ENCODE measurements around the gene COG5. TPM values are rescaled to one million over a fixed set of nuclear protein-coding genes. Genes with fewer than 3 reads are reported as not detected.
A peak's percentile ranks its signal among the peaks of the same experiment; 100 is the strongest.

Gene COG5
- polyA plus RNA-seq, 4 donors = 27.7 to 43.1 (median 37.7) TPM

- DNase-seq (ENCODE audit: low read depth in 4 of 4, low spot score in 3 of 4) = no peak
Observed at GRCh38 chr7:107203607-107204006, 360.1 kb downstream of the COG5 start.

GRCh38 chr7:107201795-107202450, 361.8 kb downstream of the COG5 start:
- DNase-seq (ENCODE audit: low read depth in 4 of 4, low spot score in 3 of 4) = peak in 1 of 4 donors; percentile 15

DNA sequence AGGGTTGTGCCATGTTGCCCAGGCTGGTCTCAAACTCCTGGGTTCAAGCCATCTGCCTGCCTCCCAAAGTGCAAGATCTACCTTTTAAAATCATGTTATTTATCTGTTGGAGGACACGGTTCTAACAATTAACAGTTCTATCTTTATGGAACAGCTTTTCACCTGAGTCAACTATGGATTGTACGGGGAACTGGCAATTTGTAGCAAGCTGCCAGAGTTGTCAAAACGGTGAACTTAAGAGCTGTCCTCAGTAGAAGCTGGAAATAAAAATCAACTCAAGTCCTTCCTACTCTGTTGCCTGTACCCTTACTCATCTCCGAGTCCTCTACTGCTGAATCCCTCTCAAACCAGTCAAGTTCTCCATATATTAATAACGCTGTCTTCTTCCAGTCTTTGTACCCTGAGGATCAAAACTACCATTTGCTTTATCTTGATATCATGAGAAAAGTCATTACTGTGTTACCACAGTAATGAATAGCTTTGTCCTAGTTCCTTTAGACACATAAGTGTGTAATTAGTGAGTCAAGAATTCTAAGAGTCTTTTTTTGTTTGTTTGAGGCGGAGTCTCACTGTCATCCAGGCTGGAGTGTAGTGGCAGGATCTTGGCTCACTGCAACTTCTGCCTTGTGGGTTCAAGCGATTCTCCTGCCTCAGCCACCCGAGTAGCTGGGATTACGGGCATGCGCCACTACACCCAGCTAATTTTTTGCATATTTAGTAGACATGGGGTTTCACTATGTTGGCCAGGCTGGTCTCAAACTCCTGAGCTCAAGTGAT, 366.7 kb downstream of the COG5 start:
- no peak for DNase-seq (ENCODE audit: low read depth in 4 of 4, low spot score in 3 of 4)

DNA sequence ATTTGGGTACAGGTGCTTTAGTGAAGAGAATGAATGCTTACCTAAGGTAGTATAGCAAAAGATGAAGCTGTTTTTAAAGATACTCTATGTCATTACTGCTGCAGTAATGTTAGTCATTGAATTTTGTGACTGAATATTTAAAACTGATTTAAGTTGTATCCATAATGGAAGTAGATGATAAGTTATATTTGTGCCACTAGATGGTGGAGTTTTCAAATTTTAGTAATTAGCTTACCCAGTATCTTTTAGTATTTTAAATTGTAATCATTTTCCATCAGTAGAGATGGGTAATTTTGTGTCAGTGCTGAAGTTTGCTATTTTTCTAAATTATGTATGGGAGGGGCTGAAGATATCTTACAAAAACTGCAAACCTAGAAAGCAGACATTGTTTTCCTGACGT, 369.7 kb downstream of the COG5 start:
- DNase-seq (ENCODE audit: low read depth in 4 of 4, low spot score in 3 of 4) = no peak

- no peak for DNase-seq (ENCODE audit: low read depth in 4 of 4, low spot score in 3 of 4)
Observed at GRCh38 chr7:107190090-107190489, 373.6 kb downstream of the COG5 start.

- DNase-seq (ENCODE audit: low read depth in 4 of 4, low spot score in 3 of 4) = no peak
Observed at GRCh38 chr7:107187774-107188173, 375.9 kb downstream of the COG5 start.

GRCh38 chr7:107186240-107186639, 377.5 kb downstream of the COG5 start:
- no peak for DNase-seq (ENCODE audit: low read depth in 4 of 4, low spot score in 3 of 4)

DNA sequence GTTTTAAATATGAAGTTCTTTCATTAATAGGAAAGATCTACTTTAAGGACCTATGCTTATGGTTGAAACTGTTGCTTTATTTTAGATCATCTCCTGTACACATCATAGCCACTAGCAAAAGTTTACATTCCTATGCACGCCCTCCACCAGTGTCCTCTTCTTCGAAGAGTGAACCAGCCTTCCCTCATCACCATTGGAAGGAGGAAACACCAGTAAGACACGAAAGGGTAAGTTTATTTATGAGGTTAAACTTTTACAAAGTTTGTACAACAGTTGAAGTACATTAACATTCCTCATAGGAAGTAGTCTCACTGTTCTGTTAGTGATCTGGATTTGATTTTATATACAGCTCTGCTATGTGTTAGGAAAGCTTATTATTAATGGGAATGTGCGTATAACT, 378.0 kb downstream of the COG5 start:
- no peak for DNase-seq (ENCODE audit: low read depth in 4 of 4, low spot score in 3 of 4)

DNA sequence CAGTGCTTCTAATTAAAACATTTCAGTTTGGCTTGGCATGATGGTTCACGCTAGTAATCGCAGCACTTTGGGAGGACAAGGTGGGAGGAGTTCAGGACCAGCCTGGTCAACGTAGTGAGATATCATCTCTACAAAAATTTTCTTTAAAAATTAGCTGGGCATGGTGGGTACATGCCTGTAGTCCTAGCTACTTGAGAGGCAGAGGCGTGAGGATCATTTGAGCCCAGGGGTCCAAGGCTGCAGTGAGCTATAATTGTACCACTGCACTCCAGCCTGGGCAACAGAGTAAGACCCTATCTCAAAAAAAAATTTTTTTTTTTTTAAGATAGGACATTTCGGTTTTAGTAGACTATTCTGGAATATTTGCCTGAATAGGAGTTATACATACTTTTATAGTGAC, 382.5 kb downstream of the COG5 start:
- DNase-seq (ENCODE audit: low read depth in 4 of 4, low spot score in 3 of 4) = no peak

- DNase-seq (ENCODE audit: low read depth in 4 of 4, low spot score in 3 of 4) = no peak
Observed at GRCh38 chr7:107180378-107180777, 383.3 kb downstream of the COG5 start.

DNA sequence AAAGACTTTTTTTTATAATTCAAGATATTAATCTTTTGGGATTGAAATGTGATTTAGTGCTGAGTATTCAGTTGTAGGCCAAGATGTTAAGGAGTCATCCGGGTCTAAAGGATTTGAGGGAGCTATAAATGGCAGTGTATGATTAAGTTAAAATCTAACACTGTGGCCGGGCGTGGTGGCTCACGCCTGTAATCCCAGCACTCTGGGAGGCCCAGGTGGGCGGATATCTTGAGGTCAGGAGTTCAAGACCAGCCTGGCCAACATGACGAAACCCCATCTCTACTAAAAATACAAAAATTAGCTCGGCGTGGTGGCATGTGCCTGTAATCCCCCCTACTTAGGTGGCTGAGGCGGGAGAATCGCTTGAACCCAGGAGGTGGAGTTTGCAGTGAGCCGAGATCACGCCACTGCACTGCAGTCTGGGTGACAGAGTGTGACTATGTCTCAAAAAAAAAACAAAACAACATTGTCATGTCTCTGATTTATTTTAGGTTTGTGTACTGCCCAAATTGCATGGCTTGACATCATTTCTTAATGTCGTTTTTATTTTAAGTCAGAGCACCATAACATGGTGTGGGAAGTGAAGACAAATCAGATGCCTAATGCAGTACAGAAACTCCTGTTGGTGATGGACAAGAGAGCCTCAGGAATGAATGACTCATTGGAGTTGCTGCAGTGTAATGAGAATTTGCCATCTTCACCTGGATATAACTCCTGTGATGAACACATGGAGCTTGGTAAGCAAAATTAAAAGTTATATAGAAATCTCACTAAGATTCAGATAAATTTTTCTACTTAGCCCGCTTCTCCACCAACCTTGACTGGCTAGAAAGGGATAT, 384.2 kb downstream of the COG5 start:
- no peak for DNase-seq (ENCODE audit: low read depth in 4 of 4, low spot score in 3 of 4)

DNA sequence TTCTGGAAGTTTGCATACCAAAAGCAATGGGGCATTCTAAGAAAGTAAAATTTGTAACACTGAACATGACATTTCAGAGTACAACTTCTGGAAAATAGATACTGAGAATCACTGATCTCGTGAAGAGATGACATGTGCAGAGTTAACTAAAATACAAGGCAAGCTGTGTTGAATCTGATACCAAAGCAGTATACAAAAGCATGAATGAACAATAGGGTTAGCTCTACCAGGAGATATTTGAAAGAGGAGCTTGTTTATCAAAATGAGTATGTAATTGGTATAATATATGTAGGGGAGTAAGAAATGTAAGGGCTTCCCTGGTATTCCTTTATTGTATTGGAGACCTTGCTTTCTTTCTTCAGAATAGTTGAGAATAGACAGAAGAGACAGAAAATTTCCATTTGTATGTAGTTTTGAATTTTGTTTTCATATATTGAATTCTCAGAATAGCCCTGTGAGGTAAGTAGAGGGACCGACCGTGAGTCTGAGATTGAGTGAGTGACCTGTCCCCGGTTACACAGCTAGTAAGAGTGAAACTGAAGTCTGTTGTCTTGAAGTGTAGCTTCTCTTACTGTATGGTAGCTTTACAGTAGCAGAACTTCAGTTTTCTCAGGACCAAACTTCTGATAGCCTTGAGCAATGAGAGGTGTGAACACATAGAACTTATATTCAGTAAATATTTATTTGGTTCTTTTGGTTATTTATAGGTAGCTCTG, 389.9 kb downstream of the COG5 start:
- DNase-seq (ENCODE audit: low read depth in 4 of 4, low spot score in 3 of 4) = no peak

DNA sequence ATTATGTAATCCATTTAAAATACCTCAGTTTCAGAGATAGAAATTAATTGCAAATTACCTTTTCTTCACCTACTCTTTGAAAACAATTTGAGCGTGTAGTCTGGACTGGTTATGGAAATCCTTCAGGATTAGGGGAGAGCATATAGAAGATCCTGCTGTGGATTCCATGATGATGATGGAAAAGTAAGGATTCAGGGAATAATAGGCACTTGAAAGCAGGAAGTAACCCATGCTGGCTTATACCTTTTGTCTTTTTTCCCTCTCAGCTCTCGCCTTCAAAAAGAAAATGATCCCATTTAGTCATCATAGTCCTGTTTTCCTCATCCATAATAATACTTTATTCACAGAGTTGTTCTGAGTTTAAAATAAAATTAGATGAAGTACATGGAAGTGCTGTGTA, 390.5 kb downstream of the COG5 start:
- no peak for DNase-seq (ENCODE audit: low read depth in 4 of 4, low spot score in 3 of 4)

GRCh38 chr7:107172276-107173032, 391.3 kb downstream of the COG5 start:
- no peak for DNase-seq (ENCODE audit: low read depth in 4 of 4, low spot score in 3 of 4)

DNA sequence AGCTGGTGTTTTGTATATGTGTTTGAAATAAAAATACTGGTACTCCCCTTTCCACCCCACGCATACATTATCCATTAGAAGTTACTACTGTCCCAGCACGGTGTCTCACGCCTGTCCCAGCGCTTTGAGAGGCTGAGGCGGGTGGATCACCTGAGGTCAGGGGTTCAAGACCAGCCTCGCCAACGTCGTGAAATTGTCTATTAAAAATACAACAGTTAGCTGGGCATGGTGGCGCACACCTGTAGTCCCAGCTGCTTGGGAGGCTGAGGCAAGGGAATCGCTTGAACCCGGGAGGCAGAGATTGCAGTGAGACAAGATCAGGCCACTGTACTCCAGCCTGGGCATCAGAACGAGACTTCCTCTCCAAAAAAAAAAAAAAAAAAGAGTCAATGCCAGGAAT, 392.2 kb downstream of the COG5 start:
- no peak for DNase-seq (ENCODE audit: low read depth in 4 of 4, low spot score in 3 of 4)

DNA sequence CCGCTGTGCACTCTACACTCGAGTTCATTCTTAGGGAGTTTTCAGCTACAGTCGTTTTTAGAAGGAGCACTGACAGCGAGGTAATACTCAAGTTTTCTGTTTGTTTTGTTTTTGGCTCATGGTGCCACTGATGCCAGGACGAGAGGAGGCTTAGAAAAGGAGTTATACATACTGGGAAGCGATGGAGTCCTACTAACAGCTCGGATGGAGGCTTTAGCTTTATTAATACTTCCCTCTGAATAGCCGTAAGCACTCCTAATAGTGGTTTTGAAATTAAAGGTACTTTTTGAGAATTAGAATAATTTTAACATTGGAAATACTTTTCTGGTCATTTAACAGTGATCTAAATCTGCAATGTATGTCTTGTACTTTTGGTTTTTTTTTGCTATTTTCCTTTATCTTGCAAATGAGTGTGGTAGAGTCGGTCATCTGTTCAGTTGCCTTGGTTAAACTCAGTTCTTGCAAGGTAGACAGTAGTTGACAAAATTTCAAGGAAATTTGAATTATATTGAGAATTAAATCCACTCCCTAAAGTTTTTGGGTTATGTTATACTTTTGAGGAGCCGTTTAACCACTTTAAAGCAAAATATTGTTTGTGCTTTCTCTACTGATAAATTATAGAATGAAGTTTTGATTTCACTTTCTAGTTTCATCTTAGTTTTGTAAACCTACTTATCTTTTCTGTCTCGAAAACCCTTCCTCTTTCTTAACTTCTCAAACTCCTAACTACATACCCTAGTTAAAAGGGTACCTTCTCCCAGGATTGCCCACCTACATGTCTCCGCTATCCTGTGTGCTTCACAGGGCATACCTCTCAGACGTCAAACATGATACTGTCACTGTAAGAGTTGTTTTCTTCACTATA, 393.4 kb downstream of the COG5 start:
- no peak for DNase-seq (ENCODE audit: low read depth in 4 of 4, low spot score in 3 of 4)

DNA sequence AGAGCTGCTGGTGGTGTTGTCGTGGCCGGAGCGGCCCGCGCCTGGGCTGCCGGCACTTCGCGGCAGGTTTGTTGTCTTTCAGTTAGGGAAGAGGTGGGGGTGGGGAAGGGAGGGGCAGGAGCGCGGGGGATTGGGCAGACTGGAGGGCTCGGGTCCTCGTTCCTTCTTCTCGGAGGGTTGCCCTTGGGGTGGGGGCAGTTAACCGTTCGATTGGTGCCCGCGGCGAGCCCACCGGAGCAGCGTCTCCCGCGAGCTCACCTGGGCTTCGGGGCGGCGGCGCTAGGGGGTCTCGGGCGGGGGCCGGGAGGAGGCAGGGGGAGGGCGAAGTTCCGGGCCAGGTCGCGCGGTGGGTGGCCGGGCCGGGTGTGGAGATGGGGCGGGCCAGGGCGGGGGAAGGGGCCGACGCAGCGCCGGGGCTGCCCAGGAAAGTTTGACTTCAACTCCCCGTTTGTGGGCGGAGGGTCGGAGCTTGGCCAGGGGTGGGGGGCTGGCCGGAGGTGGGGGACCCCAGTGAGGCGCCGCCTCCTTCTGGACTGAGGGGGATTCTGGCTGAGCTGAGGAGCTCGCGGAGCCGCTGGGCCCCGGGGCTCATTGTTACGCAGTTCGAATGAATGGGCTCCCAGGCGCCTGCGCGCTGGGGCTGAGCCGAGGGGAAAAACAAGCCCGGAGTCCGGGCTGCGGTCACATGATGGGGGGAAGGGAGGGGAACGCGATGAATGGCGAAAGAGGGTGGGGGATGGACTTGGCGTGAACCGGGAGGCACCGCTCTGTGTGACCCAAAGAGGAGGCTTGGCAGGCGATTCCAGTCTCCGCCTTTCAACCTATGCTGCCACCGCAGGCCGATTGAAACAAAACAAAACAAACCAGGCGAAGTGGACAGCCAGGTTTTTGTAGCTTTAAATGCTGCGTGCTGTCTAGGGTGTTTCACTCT, 394.3 kb downstream of the COG5 start:
- peak; percentile 93 to 94 (median 94) for DNase-seq (ENCODE audit: low read depth in 4 of 4, low spot score in 3 of 4)
